Measurements from ENCODE around the gene BNC2.
"Not testable (repeated sequence)": the region's sequence is repeated elsewhere in the genome, so short reads cannot be mapped to it uniquely, and the experiment has no call there.

The BNC2 gene

DNA sequence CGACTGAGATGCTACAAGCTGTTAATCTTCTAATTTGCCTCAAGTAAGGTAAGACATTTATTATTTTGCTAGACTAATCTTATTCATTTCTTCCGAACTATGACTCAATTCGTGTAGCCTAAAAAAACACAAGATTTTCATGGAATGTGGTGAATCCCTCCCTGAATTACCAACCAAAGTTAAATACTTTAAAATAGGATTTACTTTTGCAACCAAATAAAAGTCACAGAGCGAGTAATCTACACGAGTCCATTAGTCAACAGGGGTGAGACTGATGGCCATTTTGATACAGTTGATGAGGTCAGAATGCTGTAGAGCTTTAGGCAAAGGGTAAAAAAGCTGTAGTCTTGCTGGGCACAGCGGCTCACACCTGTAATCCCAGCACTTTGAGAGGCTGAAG, 13.1 kb upstream of the BNC2 start:
- TF ChIP-seq, protein P1, sequence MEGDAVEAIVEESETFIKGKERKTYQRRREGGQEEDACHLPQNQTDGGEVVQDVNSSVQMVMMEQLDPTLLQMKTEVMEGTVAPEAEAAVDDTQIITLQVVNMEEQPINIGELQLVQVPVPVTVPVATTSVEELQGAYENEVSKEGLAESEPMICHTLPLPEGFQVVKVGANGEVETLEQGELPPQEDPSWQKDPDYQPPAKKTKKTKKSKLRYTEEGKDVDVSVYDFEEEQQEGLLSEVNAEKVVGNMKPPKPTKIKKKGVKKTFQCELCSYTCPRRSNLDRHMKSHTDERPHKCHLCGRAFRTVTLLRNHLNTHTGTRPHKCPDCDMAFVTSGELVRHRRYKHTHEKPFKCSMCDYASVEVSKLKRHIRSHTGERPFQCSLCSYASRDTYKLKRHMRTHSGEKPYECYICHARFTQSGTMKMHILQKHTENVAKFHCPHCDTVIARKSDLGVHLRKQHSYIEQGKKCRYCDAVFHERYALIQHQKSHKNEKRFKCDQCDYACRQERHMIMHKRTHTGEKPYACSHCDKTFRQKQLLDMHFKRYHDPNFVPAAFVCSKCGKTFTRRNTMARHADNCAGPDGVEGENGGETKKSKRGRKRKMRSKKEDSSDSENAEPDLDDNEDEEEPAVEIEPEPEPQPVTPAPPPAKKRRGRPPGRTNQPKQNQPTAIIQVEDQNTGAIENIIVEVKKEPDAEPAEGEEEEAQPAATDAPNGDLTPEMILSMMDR (IDR thresholded peaks at IDR 0.05; ENCODE audit: insufficient read depth, low read depth, low read length, missing control alignments), result no peak
- no peak for DNase-seq (ENCODE audit: low read depth)

DNA sequence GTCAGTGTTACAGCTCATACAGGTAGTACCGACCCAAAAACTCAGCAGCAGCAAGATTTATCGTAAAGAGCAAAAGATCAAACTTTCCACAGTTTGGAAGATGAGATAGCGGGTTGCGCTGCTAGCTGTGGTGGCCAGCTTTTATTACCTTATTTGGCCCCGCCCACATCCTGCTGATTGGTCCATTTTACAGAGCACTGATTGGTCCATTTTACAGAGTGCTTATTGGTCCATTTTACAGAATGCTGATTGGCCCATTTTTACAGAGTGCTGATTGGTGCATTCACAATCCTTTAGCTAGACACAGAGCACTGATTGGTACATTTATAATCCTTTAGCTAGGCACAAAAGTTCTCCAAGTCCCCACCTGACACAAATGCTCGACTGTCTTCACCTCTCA, 12.0 kb upstream of the BNC2 start:
- DNase-seq (ENCODE audit: low read depth), result not testable (repeated sequence)

More for the DNA sequence above, 13.1 kb upstream of the BNC2 start:
- no peak overlapping the region for H3K4me3 ChIP-seq (ENCODE audit: low read depth, low read length)

DNA sequence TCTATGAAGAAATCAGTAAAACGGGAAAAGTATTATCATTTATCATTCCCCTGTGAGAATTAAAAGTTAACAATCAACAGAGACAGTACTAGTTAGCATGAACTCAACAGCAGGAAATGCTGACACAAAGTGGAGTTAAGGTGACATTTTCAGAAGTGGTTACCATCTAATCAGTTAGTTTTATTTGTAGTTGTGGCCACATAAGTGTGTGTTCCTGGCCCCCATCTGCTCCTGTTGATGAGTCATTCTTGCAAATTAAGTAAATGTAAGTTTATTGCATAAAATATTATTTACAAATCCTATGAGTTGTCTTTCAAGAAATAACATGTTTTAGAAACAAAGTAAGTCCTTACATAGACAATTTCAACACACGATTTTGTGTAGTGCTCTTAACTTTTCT, 8.9 kb upstream of the BNC2 start:
- TF ChIP-seq, protein P1 (IDR thresholded peaks at IDR 0.05; ENCODE audit: insufficient read depth, low read depth, low read length, missing control alignments), result no peak
- no peak overlapping the region for H3K4me3 ChIP-seq (ENCODE audit: low read depth, low read length)
- DNase-seq (ENCODE audit: low read depth), result no peak

More for the DNA sequence above, 12.0 kb upstream of the BNC2 start:
- not testable (repeated sequence) for H3K4me3 ChIP-seq (ENCODE audit: low read depth, low read length)

DNA sequence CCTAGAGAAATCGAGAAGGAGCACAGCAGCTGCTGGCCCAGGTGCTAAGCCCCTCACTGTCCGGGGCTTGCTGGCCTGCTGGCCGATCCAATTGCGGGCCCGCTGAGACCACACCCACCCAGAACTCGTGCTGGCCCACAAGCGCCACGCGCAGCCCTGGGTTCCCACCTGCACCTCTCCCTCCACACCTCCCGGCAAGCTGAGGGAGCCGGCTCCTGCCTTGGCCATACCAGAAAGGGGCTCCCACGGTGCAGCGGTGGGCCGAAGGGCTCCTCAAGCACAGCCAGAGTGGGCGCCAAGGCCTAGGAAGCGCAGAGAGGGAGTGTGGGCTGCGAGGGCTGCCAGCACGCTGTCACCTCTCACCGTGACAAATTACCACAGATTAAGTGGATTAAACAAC, 6.8 kb upstream of the BNC2 start:
- H3K4me3 ChIP-seq (ENCODE audit: low read depth, low read length), result no peak overlapping the region
- DNase-seq (ENCODE audit: low read depth), result no peak
- TF ChIP-seq, protein P1 (IDR thresholded peaks at IDR 0.05; ENCODE audit: insufficient read depth, low read depth, low read length, missing control alignments), result no peak

DNA sequence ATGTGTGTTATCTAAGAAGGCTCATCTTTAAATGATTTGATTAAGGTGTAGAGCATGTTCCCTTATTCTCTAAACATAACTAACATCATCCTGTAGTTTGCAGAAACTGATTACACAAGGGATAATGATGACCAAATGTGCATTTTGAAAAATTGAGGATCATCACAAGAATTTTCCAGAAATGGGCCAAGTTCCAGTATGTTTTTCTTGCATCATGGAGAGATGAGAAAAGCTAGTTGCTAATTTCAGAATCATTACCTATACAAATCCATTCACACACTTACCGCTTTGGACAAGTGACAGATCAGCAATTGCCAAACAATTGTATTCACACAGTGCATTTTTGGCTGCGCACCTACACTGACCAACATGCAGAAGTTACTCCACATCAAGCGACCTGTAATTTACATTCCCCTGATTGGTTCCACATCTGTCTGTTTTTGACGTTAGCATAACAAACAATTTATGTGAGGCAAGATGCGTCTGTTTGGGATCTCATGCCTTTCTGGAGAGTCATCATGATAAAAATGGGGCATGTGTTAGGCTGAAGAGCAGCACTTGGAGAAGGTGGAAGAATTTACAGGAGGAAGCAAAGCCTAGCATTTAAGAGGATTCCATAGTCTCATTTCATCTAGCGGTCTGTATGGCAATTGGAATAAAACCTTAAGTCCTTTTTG, 2.8 kb upstream of the BNC2 start:
- TF ChIP-seq, protein P1 (IDR thresholded peaks at IDR 0.05; ENCODE audit: insufficient read depth, low read depth, low read length, missing control alignments), result no peak
- no peak overlapping the region for H3K4me3 ChIP-seq (ENCODE audit: low read depth, low read length)
- DNase-seq (ENCODE audit: low read depth), result no peak

DNA sequence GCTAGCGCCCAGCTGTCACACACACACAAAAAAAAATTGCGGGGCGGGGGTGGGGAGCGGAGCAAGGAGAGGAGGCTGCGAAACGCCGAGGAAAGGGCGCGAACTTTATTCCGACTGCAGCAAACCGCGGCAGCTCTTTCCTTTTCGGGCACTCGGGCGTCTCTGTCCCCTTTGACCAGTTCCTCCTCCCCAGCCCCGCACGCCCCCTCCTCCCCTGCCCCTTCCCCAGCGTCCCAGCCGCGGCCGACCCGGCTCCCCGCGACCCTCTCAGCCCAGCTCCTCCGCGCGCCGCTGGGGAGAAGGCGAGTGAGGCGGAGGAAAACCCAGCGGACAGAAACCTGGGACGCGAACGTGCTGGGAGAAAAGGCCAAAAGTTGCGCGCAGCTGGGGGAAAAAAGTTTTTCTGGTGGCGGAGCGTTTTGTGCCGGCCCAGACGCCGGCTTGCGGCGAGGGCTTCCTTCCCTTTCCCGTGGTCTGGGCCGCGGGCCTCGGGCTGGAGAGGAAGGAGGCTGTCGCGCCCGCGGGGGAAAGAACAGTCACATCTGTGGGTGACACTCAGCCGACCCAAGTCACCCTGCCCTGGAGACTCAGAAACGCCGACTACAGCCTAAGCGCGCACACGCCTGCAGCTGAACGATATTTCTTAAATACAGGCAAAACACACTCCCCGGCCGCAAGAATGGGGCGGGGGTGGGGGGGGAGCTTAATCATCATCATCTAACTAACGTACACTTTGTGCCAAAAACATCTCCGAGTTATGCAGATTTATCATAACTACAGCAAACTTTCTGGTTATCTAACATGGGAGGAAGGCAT, 1.1 kb upstream of the BNC2 start:
- TF ChIP-seq, protein P1 (IDR thresholded peaks at IDR 0.05; ENCODE audit: insufficient read depth, low read depth, low read length, missing control alignments), result no peak

DNA sequence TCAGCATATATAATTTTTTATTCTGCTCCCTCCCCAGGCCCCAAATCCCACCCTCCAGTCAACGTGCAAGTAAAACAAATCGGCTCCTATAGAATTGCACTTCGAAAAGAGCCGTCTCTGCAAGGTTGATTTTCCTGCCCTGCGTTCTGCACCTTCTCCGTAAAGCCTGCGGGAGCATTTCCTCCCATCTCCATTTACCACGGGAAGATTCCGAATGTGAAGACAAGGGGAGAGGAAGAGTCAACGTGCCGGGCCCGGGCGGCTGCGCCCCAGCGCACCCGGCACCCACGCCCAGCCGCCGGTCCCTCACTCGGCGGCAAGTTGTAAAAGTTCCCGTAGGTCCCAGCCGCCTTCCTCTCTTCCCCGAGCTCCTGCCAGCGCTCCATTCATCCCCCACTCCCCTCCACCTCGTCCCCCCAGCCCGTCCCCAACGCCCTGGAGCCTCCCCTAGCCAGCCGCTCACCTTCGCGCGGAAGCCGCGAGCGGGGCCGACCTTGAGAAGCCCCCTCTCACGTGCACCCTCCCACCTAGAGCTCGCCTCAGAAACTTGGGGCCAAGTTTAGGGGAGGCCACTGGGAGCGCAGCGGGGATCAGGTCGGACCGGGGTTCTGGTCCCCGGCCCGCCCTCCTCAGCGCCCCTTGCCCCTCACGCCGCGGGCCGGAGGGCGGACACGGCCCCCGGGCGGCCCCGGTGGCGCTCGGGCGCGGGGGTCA, 431 bp downstream of the BNC2 start:
- H3K4me3 ChIP-seq (ENCODE audit: low read depth, low read length), result no peak overlapping the region
- TF ChIP-seq, protein P1 (IDR thresholded peaks at IDR 0.05; ENCODE audit: insufficient read depth, low read depth, low read length, missing control alignments), result no peak
- no peak for DNase-seq (ENCODE audit: low read depth)

More for the DNA sequence above, 1.1 kb upstream of the BNC2 start:
- H3K4me3 ChIP-seq (ENCODE audit: low read depth, low read length), result peak overlapping the region; percentile 8; the same call in 1 of the 2 replicates
- peak; percentile 3 for DNase-seq (ENCODE audit: low read depth)

All from GM12865 (cell line).